ENCODE data around the gene TUFT1.

DNA sequence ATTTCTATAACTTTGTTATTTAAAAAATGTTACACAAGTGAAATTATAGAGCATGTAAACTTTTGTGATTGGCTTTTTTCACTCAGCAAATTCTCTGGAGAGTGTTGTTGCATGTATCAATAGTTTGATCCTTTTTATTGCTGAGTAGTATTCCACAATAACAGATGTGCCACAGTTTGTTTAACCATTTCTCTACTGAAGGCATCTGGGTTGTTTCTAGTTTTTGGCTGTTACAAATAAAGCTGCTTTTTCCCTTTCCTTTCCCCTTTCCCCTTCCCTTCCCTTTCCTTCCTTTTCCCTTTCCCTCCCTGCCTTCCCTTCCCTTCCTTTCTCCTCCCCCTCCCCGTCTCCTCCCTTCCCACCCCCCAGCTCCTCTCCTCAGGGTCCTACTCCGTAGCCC lies 15.9 kb downstream of the TUFT1 start:
- TF ChIP-seq EZH2 (IDR thresholded peaks at IDR 0.05; ENCODE audit: borderline replicate concordance, insufficient read depth, low read depth, low read length, poor library complexity, severe bottlenecking): no peak
- TF ChIP-seq, protein P1, sequence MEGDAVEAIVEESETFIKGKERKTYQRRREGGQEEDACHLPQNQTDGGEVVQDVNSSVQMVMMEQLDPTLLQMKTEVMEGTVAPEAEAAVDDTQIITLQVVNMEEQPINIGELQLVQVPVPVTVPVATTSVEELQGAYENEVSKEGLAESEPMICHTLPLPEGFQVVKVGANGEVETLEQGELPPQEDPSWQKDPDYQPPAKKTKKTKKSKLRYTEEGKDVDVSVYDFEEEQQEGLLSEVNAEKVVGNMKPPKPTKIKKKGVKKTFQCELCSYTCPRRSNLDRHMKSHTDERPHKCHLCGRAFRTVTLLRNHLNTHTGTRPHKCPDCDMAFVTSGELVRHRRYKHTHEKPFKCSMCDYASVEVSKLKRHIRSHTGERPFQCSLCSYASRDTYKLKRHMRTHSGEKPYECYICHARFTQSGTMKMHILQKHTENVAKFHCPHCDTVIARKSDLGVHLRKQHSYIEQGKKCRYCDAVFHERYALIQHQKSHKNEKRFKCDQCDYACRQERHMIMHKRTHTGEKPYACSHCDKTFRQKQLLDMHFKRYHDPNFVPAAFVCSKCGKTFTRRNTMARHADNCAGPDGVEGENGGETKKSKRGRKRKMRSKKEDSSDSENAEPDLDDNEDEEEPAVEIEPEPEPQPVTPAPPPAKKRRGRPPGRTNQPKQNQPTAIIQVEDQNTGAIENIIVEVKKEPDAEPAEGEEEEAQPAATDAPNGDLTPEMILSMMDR (IDR thresholded peaks at IDR 0.05): no peak

Measured in B cell (primary cell).